NCI-H1092 (cell line): ENCODE results near the gene CAMTA1.

Source experiments
- DNase-seq: peaks from one replicate; lab custom pipeline; 2025; lab: John Stamatoyannopoulos, UW

Gene CAMTA1

DNA sequence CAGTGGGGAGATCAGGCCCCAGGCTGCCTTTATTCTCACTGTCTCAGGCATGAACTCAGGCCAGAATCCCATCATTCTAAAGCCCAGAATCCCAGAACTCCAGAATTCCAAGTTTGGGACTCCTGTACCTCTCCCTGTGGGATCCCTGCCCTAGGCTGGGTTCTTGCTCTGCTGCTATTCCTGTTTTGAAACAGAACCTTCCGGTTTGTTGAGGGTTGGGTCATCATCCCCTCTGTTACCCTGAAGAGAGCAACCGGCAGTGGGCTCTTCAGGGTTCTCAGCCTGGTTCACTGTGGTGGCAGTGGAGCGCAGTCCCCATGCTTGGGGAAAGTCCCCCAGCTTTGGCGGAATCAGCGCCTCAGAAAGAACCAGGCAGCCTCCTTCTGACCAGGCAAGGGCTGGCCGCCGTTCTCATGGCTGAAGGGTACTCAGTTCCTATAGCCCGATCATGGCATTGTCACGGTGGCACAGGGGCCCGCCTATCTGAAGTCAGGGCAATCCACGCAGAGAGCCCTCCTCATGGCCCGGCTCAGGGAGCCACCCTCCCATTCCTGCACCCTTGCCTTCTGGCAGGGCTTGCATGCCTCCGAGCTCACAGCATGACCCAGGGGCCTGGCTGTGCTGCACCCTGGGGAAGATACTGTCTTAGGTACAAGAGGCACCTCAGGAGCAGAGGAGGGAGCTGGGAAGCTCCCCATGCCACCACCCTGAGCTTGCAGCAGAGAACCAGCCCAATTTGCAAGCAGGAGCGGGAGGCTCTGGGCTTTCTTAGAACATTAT lies 650.2 kb downstream of the CAMTA1 start:
- no peak for DNase-seq

- DNase-seq, result no peak
Measured at GRCh38 chr1:7436056-7437005, 651.1 kb downstream of the CAMTA1 start.

GRCh38 chr1:7437036-7437435 lies 651.8 kb downstream of the CAMTA1 start:
- DNase-seq, result no peak

GRCh38 chr1:7437608-7438395 lies 652.5 kb downstream of the CAMTA1 start:
- DNase-seq, result no peak

GRCh38 chr1:7438396-7438785 lies 653.1 kb downstream of the CAMTA1 start:
- no peak for DNase-seq

DNA sequence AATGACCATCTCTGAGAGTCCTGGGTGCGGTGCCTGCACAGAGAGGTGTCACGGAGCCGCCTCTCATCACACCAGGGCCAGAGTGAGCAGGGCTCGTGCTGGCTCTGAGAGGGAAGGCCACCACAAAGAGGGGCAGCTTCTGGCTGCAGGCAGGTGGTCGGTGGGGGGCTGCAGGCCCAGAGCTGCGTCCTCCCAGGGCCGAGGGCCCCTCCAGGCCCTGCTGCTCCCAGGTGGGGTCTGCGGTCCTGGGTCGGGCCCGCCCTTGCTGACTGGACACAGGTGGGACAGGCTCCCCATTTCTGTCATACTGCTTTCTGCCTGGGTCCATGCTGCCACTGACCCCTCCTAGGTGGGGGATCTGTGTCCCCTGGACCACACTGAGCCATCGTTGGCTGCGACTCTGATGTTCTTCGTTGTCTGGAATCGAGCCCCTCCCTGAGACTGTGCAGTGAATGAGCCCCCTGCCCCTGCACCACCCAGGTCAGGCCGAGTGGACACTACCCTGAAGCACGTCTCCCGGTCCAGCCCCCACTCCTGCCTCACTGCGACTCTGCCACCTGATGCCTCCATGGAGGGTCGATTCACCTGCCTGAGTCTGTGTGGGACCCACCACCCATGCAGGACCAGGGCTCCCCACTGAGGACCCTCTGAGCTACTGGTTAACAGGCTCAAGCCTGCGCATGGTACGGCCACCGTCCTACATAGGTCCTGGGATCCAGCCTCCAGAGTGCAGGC lies 653.8 kb downstream of the CAMTA1 start:
- no peak for DNase-seq

DNA sequence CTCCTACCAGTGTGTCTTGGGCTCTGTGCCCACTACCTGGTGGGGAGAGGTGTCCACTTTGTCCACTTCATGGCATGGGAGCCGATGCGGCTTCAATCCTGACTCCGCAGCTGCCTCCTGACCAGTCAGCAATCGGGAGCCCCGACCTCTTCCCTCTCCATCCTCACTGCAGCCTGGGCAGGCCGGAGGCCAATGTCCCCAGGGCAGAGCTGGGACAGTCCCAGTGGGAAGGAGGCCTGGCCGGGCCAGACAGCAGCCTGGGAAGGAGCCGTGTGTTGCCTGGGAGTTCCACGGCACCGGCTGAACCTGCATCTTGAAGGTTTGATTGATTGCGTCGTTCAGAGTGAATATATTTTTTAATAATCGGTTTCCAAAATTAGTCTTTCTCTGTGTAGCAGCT lies 654.9 kb downstream of the CAMTA1 start:
- no peak for DNase-seq

DNA sequence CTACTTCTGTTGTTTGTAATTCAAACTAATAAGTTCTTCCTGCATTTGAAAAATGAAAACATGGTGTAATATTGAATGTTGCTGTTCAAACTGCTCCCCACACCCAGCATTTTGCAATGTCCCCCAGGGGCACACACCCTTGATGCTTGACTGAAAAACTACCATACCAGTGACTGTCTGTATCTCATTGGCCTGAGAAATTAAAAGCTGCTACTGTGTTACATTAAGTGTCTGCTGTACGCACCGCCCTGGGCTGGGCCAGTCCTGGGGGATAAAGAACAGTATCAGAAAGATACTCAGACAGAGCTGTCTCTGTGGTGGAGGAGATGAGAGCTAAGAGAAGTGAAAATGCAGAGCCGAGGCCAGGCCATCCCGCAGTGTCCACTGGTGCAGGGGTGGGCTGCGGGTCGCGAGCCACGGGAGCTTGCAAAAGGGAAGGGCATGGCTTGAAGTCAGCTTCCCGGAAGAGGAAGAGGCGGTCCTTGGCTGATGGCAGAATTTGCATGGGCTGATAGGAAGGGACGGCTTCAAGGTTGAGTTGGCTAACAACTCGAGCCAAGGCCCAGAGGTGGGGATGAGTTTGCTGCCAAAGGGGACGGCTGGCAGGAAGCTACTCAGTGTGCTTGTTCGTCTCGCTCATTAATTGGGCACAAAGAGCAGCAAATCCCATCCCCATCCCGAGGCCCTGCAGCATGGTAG lies 656.0 kb downstream of the CAMTA1 start:
- no peak for DNase-seq

DNA sequence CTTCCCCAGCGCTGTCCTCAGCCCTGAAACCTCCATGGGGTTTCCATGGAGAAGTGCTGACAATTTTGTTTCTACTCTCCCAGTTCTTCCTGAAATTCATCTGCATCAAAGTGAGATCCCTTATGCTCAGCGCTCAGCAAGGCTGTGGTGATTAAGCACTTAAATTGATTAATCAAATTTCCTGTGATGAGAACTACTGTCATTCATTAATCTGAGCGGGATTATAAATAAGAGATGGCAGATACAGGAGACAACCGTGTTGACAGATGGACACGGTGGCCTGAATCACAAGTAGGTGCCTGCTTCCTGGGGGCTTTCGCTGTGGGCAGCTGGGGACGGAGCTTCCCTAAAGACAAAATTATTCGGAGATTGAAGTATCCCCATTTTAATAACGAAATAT lies 656.8 kb downstream of the CAMTA1 start:
- DNase-seq, result no peak

GRCh38 chr1:7442918-7443317 lies 657.7 kb downstream of the CAMTA1 start:
- no peak for DNase-seq

DNA sequence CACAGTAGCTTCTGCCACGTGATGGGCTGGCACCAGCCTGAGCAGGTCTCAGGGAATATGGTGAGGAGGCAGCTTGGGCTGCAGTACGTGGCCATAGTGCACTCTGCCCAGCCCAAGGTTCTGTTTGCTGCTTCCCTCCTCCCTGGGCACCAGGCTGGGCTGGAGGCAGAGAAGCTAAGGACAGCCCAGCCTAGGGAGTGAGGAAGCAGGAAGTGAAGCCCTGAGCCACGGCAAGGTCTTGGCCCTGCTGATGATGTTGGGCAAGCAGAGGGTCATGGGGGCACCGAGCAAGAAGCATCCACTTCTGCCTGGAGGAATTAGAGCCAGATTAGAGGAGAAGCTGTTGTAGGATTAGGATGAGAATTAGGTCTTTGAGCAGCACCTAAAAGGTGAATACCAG lies 659.1 kb downstream of the CAMTA1 start:
- no peak for DNase-seq

GRCh38 chr1:7447093-7447492 lies 661.8 kb downstream of the CAMTA1 start:
- peak; percentile 43 for DNase-seq

DNA sequence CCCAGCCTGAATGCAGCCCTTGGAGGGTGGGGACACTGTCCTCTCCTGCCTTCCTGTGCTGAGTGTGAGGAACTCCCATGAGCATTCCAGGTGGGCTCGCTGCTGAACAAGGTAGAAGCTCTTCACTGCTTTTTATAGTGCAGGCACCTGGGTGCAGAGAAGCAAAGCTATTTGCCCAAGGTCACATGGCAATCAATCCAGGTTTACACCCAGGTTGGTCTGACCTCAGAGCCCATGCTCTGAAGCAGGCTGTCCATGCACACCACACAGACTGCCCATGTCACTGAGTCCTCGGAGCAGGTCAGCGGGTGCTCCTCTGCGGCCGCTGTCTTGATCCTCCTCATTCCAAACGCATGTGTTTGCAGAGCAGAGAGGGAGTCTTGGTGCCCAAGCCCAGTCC lies 662.5 kb downstream of the CAMTA1 start:
- no peak for DNase-seq

DNA sequence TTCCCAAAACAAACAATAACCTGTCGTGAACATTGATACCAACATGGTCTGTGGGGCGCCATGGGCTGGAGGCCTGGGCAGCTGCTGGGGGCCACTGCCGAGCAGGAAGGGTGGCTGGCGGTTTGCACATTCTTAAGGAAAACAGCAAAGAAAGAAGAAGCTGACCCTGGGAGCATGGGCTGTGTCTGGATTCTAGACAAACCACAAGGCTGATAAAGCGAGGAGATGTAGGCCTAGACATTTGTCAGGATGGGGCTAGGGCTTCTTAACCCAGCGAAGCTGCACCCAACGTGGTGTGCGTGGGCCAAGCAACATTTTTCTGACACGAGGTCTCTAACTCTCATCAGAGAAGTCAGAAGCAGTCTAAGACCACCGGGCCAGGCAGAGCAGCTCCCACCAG lies 663.7 kb downstream of the CAMTA1 start:
- no peak for DNase-seq

DNA sequence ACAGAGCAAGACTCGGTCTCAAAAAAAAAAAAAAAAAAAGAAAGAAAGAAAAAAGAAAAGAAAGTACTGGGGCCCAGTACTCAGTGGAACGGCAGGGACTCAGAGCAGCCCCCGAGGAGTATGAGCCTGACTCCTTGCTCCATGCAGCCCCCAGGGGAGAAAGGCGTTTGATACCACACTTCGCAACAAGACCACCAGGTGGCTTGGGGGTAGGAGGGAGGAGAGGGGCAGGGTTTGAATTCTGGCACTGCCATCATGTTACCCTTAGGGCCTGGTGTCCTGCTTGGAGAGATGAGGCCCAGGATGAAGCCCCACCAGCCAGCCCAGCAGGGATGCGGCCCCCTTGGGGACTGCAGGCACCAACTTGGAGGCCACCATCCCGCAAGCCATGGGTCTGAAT lies 664.5 kb downstream of the CAMTA1 start:
- no peak for DNase-seq

DNA sequence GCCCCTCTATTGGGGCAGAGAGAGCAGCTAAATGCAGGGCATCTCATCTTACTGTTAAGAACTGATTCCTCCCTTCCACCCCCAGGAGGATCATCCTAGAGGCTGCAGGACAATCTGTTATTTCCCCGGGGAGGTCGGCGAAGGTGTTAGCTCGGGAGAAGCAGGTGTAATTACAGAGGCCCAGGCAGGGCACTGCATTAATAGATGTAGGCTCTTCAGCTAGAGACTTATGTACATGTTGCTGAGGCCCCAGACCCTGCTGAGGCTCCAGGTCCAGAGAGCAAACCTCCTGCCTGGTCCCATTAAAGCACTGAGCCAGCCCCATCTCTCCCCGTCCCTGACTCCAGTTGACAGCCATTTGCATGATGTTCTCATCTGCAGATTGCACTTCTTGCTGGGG lies 665.6 kb downstream of the CAMTA1 start:
- DNase-seq, result no peak

DNA sequence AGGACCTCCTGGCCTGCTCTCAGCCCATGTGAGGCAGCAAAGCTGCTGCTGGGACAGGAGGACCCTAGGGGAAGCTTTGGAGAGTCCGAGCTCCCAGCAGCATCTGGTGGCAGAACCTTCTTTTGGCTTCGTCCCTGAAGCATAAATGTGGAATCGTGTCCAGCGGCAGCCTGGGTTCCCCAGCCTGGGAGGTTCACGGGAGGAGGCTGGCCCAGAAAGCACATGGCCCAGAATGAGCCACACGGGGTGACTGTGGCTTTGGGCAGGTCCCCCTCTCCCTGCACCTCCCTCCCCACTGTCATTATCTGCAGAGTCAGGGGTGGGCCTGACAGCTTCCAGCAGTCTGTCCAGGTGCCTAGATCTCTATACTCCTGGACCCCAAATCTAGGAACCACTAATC lies 667.8 kb downstream of the CAMTA1 start:
- no peak for DNase-seq

DNA sequence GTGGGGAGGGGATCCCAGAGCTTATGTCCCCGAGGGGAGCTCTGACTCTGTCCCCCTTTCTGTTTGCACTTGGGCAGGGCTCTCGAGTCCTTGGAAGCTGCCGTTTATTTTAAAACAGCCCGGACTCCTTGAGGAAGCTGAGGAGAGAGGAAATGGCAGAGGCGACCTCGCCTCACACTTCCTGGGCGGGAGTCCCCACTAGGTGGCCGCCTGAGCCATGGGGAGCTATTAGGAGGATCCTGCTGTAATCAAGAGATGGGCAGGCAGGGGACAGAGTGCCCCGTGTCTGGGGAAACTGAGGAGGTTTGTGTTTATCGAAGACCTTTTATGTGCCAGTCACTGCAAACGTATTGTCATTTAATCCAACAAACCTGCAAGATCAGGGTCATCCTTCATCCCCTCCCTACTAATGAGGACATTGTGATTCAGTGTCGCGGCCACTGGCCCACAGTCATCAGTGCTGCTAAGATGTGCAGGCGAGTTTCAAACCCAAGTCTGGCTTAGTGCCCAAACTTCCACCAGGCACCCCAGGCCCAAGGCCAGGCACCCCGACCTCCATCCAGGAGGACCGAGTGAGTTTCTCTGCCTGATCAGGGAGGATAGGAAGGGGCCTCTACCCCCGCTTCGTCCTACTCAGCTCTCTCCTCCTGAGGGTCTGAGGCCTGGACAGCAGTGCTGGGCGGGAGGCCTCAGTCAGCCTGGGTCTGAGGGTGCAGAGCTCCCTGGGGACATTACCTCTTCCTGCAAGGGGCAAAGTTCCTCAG lies 669.0 kb downstream of the CAMTA1 start:
- no peak for DNase-seq

DNA sequence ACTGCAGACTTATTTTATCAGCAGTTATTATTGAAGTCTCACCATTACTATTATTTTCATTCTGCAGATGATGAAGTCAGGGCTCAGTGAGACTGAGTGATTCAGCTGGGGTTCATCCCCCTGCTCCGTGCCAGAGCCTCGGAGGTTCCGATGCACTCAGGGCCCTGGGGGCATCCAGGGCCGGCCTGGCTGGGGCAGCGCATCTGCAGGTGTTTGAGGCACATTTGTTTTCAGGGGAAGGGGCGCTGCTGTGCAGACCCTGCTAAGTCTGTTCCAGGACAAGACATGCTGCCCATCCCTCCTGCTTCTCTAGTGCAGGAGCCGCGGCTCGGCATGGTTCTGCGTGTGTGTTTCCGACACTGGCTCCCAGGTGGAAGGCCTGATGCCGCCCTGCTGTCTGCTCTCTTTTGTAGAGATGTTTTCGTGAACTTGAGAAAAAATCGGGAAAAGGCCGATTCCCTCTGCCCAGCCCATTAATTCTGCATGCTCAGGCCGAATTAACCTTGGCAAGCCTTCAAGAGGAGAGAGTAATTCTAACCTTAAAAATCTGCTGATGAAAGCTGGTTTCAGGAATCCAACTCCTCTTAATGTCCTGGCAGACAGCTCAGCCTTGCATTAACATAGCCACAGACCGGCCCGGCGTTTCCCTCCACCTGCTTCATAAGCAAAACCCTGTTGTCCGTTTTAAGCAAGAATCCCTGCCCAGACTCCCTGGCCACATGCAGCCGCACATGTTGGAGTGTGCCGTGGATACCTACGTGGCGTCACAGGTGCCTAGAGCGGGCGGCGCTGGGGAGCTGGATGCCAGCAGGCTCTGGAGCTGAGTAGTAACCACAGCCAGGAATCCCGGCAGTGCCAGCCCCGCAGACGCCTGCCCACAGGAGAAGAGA lies 669.9 kb downstream of the CAMTA1 start:
- DNase-seq, result no peak
